ENCODE results near the gene EVL. TPM values are rescaled to one million over a fixed set of nuclear protein-coding genes. Genes with fewer than 3 reads are reported as not detected.

EVL gene
- total and polyA plus RNA-seq, 10 of the 15 experiments (the other 5 are each of a cell fraction or from before 2014, with no cell fraction given): 11.9 to 341 (median 89.8) TPM

- Histone ChIP-seq H4K20me1 (ENCODE audit: control insufficient read depth, insufficient read depth) (no peaks in the 10 kb centered on the region), H3K4me1 (ENCODE audit: control insufficient read depth, insufficient read depth, low read length) (peaks cover 9% of the 10 kb centered on the region), H3K9me3 (replicated peaks; ENCODE audit: control insufficient read depth, insufficient read depth, low read length) (no peaks in the 10 kb centered on the region), H2AFZ (ENCODE audit: control insufficient read depth, low read depth, low read length) (no peak overlapping the region), H3K4me2 (ENCODE audit: control insufficient read depth, insufficient read depth) (no peak overlapping the region), H3K27ac (ENCODE audit: control insufficient read depth, insufficient read depth) (no peak overlapping the region), H3K9ac (ENCODE audit: control insufficient read depth, insufficient read depth, low read length) (no peak overlapping the region), H3K79me2 (ENCODE audit: control insufficient read depth, insufficient read depth, low read length) (peaks cover 2% of the 10 kb centered on the region), H3K4me3 (no peak overlapping the region), H3K36me3 (ENCODE audit: control insufficient read depth in 2 of 2, insufficient read depth in 2 of 2, low read length in 1 of 2) (peaks cover 31 to 49% of the 10 kb centered on the region in 2 experiments), H3K27me3 (replicated peaks in 1 of 2; ENCODE audit: control insufficient read depth in 2 of 2, insufficient read depth in 2 of 2, low read length in 1 of 2) (no peaks in the 10 kb centered on the region)
- WGBS (ENCODE audit: insufficient coverage, insufficient replicate concordance, low lambda C conversion rate, missing lambda C conversion rate): 96% methylated on average over 16 of the region's 16 CpGs
- in situ Hi-C loops (cut with MboI) (no loop called here), intact Hi-C loops (cut with micrococcal nuclease; ENCODE audit: unreplicated experiment) (loop anchor here (5.0 kb wide), 1 partner anchor 87 kb away; no protein-coding TSS in a partner anchor)
- ChIA-PET SMC1A (ENCODE audit: uncharacterized antibody, unreplicated experiment) (interaction anchor here (0.9 to 4.4 kb wide), 4 partner anchors 12 to 39 kb away, joined by 3 to 31 read pairs (median 6); no protein-coding TSS in a partner anchor), POLR2A (interaction anchor here (0.7 to 1.4 kb wide), 2 partner anchors 25 to 30 kb away, joined by 3 to 4 read pairs; no protein-coding TSS in a partner anchor), RAD21 (ENCODE audit: unreplicated experiment) (interaction anchor here (0.6 to 2.1 kb wide), 3 partner anchors 32 to 53 kb away, joined by 3 to 7 read pairs (median 4); no protein-coding TSS in a partner anchor), CTCF (interaction anchor here (0.6 to 4.0 kb wide), 7 partner anchors 25 to 109 kb away, joined by 3 to 28 read pairs (median 4); no protein-coding TSS in a partner anchor)
- no TSS peak for BruUV-seq (replicated peaks)
- ATAC-seq: no peak
- no peak for DNase-seq (ENCODE audit: low read depth, low spot score)
- no peak for TF ChIP-seq GATAD2B (conservative IDR thresholded peaks at IDR 0.05; ENCODE audit: low read depth)
- TF ChIP-seq POLR2A (IDR thresholded peaks at IDR 0.05; ENCODE audit: low read depth, low read length): peak; percentile 20; the same call in 1 of the 2 replicates
- TF ChIP-seq, protein P1, sequence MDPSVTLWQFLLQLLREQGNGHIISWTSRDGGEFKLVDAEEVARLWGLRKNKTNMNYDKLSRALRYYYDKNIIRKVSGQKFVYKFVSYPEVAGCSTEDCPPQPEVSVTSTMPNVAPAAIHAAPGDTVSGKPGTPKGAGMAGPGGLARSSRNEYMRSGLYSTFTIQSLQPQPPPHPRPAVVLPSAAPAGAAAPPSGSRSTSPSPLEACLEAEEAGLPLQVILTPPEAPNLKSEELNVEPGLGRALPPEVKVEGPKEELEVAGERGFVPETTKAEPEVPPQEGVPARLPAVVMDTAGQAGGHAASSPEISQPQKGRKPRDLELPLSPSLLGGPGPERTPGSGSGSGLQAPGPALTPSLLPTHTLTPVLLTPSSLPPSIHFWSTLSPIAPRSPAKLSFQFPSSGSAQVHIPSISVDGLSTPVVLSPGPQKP (IDR thresholded peaks at IDR 0.05; ENCODE audit: low read depth, low read length): no peak
- TF ChIP-seq JUND (IDR thresholded peaks at IDR 0.05; ENCODE audit: low read depth, low read length): no peak
- no peak for FAIRE-seq
These were observed 40.3 kb downstream of the EVL start for GRCh38 chr14:100105357-100106169.

Measured in GM12878 (cell line).